GM21526 (cell line): ENCODE results near the gene GRIK1.

Source experiments
- ATAC-seq: cut with Tn5 transposase; IDR thresholded peaks from one replicate; pipeline ENCODE4 v1.9.1; 2021; ENCODE audit warnings: moderate library complexity; ENCODE audit not compliant: unreplicated experiment, low FRiP score

Gene GRIK1

DNA sequence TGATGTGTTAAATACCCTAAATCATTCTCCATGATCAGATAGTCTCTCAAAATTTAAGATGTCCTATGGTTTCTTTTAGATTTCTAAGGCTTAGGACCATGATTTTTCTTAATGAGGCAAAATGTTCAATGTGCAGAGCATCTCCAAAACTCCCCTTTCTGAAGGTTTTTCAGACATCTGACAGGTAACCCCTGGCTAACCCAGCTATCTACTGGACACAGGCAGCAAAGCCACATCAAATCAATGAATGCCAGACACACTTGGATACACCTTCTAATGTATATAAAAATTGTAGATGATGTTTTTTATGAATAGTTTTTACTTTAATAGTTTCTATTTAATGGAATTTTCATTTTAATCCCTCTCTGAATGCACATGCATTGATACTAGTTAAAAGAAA is 285.6 kb downstream of the GRIK1 start:
- no peak for ATAC-seq

DNA sequence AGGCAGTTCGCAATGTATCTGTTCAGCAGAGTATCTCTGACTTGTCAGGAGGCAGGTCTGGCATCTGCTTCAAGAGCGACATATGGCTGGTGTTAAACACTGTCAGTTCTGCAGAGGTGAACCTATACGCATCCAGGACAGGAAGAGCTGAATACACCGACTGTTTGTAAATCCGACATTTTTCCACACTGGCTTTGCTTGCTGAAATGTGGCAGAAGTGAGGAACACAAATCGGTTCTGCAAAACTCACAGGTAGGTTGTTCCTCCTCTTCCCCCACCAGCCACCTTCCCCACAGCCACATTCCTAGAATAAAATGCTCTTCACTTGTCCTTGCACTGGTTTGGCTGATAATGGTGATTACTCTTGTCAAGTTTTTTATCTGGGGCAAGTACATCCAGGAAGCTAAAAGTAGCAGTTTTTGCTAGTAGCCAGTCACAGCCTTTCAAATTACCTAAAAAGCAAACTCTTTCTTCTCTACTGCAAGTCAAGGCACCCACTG is 289.2 kb downstream of the GRIK1 start:
- ATAC-seq, result no peak

DNA sequence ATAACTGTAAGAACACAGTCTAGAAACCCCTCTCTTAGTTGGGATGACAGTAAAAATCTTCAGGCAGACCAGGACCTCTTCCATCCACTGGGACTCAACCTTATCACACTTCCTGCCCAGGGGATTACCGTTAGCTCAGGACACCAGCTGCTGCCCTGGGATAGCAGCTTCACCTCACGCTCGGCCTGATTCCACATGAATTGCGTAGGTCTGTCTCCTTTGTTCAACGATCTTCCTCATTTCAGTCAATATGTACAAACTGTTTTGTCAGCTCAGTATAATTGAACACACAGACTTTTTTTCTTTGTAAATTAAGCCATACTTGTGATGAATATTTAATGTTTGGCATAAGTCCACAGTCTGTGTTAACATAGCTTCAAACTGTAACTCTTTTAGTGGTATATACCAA is 290.4 kb downstream of the GRIK1 start:
- ATAC-seq, result no peak

DNA sequence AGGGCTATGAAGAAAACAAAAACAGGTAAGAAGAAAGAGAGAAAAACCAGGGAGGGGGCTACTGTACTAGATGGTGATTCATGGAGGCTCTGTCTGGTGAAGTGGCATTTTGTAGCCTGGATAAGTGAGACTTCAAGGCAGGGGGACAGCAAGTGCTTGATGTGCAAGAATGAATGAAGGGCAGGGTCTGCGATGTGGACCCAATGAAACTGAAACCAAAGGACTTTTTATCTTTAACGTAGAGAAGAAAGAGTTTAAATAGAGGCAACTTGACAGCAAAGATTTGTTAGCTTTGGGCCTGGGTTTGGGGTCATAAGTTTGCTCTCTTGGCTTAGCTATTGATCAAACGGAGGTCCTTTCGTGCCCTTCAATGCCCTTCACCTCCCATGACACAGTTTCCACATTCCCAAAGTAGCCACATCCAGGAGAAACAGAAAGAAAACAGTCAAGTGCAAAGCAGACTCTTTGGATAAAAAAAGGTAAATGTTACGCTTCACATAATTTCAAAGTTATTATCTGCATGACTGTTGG is 291.0 kb downstream of the GRIK1 start:
- no peak for ATAC-seq

DNA sequence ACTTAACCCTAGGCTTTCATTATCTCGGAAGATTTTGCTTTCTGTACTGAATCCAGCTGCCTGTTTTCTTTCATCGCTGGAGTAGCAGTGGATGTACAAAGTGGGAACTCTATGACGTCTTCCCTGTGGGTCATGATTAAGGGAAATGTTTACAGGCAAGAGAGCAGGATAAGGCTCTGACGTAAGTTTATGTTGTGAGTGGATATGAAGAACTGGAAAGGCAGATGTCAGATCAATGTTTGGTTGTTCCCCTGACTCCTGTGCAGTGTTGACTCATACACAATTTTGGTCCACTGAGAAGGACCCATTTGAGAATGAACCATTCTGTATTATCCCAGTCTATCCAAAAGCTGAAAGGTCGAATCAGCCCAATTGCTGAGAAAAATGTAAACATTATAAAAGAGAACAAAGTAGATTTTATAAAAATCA is 292.4 kb downstream of the GRIK1 start:
- no peak for ATAC-seq

DNA sequence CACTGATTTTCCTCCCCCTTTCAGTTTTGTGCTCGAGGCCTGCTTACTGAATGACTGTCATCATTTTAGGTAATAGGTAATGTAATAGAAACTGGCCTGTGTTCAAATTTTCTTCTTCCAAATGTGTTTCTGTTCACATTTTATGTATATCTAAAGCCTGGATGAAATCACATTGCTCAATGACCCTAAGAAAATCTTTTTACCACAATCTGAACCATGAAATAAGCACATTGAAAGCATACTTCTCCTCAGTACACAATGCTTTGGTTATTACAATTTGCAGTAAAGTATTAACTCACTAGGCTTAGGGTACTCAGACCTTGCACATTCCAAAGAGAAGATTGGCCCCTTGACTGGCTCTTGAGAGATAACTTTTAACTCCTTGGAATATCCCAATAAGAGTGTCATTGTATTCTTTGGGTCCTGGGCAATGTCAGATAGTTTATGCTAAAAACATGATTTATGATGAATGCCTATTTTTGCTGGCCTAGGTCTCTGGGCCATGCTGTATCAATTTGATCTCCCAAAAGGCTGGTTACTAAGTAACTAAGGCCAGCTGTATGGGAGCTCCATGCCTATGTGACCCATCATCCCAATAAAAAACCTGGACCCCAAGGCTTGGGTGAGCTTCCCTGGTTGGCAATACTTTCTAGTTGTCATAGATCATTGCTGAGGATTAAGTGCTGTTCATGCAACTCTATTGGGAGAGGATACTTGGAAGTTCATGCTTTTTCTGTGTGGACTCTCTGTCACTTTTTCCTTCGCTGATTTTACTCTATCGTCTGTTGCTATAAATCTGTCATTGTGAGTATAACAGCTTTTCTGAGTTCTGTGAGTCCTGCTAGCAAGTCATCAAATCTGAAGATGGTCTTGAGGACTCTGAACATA is 293.9 kb downstream of the GRIK1 start:
- no peak for ATAC-seq

DNA sequence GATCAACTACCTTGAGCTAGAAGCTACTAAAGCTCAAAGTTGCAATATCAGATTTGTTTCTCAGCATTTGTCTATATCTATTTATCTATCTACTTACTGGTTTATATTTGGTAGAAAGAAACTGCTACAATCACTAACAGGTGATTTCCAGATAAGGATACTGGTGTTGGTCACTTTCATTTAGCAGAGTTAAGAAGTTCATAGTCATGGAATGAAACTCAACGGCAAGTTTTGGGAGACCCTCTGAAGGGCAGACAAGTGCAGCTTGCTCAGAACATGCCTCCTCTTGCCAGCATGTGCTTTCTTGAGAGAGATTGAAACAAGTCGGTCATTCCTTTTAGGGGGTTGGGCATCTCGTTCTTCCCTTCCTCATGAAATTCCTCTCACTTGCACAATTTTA is 296.5 kb downstream of the GRIK1 start:
- no peak for ATAC-seq

DNA sequence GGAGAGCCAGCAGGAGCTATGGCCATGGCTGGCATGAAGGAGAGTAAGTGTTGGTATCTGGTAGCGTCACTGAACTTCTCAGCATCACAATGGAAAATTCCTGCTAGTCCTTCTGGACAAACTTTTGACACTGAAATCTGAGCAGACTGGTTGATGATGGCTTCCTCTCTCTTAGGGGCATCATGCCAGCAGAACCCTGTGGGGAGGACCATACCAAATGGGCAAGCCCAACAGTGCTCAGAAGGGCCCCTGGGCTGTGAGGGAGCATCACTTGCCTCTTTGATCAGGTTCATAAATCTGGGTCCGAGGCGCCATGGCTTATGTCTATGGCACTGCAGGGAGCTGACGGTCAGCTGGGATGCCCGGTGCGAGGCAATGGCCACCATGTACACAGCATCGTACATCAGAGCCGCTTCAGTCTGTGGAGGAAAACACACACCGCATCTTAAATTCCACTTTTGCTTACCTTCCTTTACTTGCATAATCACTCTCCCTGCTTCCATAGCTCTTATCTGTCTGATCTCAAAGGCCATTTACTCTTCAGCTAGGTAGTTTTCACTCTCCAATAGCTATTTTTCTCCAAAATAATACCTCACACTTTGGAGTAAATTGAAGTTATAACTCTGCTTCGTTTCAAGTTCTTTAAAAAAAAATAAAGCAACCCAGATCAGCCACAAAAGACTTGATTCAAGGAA is 297.1 kb downstream of the GRIK1 start:
- ATAC-seq, result no peak

DNA sequence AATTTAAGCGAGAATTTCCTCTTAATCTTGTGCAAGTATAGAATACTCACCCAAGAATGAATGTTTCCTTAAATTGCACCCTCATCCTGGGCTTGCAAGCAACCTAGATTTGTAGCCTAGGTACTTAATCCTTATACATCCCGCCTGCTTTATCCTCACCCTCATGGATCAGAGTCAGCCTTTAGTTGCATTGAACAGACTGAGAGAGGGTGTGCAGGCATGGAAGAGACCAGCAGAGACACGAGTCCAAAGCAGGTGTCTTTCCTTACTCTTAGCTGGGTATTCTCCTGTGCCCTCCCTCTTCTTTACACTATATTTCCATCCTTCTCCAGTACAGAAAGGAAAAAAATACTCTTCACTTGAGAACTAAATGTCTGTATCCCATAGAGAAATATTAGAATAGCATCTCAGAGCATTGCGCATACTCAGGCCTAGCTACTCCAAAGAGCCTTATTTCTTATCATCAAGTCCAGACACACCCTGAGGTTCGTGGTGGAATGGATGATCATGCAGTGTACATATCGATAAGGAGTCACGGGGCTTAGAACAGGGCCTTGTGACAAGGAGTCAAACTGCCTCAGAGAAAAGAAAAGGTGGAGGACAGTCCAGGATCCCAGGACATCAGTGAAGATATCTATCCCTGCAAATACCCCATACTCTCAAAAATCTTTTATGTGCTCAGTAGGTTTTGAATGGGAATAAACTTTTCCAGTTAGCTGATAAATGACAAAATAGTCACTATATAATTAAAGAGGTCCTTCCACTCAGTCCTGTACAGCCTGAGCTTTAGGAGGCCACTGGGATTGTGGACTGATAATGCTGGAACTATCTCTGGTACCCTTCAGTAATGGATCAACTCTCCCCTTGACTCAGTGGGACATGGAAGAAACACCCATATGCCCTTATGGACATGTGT is 297.9 kb downstream of the GRIK1 start:
- ATAC-seq, result no peak

DNA sequence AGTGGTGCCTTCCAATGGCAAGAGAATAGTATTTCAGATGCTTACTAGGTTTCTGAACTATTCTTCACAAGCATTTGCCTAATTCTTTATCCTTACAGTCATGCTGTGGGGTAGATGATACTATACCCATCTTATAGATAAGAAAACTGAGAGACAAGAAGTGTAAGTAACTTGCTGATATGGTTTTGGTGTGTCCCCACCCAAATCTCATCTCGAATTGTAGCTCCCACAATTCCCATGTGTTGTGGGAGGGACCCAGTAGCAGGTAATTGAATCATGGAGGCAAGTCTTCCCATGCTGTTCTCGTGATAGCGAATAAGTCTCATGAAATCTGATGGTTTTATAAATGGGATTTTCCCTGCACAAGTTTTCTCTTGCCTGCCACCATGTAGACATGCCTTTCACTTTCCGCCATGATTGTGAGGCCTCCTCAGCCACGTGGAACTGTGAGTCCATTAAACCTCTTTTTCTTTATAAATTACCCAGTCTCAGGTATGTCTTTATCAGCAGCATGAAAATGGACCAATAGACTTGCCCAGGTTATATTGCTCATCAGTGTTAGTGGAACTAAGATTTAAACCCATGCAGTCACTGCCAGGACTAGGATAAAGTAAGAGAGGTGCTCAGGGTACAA is 298.7 kb downstream of the GRIK1 start:
- no peak for ATAC-seq

DNA sequence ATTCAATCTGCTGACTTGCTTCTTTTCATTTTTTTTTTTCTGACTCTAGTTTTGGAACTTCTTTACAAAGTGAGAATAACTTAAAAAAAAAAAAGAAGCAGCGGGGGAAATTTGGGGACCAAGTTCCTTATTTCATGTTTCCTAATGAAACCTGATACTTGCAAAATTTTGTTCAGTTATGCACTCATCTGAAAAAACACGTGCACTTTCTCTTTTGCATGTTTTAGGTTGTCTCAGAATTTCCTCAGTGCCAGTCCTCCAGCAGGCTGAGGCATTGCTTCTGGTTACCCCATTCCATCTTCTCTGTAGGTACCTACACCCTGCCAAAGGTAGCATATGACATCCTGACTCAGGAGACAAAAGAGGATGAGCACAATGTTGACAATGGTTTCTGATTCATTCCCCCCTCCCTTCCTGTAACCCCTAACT is 299.7 kb downstream of the GRIK1 start:
- peak; percentile 55 for ATAC-seq

DNA sequence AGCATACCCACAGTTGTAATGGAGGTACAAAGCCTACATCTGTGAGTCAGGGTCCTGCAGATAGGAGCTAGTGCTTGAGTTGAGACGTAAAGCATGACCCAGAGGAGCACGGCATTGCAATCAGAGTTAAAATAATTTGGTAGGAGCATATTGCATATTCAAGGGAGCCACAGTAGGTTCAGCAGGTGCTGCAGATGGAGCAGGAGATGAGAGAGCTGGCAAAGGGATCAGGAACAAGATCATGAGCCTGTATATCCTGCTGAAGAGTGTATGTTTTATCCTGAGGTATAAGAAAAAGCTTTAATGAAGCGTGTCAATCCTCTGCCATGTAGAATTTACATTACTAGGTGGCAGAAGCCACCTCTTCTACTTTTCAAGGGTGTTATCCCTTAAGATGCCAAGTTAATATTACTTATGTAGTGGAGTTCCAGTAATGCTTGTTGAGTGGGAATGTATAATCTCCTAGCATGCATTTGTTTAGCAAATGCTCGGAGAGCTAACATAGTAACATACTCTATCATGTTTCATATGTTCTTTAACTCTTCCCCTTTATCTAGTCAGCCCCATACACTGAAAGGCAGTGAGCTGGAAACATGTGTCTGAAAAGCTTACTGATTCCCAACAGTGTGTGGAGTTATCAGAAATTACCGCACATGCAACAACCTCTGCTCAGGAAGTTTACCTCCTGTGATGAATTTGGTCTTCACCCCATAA is 300.3 kb downstream of the GRIK1 start:
- peak; percentile 37 for ATAC-seq

DNA sequence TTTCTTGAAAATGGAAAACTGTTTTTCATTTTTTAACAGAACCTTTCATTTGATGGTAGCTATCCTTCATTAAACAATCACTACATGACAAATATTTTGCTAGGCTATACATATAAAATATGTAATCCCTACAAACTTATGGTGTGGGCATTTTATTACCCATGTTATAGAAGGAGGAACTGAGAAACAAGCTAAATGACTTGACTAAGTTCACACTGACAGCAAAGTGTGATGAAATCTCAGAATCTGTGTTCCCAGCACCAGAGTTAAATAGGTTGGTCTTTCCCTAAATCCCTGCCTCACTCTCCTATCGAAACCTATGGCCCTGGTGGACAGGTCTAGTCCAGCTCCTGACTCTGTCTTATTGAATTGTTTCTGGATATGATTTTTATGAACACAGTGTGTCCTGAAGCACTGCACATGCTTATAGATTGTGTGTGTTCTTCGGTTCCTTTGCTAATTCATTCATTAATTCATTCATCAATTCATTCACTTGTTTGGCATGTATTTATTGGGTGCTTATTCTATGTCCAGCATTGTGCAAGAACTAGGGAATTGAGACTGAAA is 301.0 kb downstream of the GRIK1 start:
- peak; percentile 42 for ATAC-seq

DNA sequence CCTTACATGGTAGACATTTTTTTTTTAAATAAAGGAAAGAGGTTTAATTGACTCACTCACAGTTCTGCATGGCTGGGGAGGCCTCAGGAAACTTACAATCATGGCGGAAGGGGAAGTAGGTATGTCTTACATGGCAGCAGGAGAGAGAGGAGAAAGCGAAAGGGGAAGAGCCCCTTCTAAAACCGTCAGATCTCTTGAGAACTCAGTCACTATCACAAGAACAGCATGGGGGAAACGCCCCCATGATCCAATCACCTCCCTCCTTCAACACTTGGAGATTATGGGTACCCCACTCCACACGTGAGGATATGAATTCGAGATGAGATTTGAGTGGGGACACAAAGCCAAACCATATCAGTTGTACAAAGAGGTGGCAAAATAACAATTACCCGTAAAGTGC is 301.7 kb downstream of the GRIK1 start:
- no peak for ATAC-seq

DNA sequence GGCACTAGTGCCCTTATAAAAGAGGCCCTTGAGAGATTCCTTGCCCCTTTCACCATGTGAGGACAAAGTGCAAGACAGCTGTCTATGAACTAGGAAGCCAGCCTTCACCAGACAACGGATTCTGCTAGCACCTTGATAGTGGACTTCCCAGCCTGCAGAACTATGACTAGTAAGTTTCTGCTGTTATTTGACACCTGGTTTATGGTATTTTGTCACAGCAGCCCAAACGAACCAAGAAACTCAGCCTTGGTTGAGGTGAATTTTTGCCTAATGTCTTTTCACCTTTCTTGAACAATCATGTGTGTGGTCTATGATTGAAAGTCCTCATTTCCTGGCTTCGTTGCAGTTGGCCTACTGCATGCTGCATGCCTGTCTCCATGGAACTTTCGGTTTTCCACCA is 302.2 kb downstream of the GRIK1 start:
- no peak for ATAC-seq

DNA sequence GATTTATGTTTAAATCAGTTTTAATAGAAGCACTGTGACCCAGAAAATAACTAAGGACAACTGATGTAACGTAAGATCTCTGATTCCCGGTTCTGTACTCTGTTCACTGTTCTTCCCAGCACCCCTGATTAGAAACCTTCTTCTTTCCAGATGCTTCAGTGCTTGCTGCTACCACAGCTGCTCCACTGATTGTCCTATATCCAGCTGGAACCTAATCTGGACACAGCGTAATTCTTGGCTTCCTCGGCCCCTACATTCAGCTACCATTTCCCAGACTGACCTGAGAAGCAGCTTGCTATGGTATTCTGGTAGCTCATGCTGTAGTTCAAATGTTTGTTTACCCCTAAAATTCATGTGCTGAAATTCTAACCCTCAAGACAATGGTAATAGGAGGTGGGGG is 302.7 kb downstream of the GRIK1 start:
- ATAC-seq, result no peak

DNA sequence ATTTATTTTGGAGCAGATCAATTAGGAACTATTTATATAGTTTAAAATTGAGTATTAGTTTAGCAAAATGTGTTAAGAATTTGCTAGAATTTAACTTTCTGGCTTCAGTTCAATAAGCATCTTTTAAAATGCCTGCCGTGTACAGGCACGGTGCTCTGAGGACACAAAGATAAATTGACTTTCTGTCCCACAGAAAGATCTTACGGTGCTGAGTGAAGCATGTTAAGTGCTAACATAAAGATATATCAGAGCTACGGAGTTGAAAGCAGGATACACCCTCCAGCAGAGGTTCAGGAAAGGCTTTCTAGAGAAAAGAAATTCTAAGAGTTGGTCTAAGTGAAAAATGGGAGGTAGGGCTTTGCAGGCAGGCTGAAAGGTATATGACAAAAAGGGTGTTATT is 305.4 kb downstream of the GRIK1 start:
- ATAC-seq, result no peak

DNA sequence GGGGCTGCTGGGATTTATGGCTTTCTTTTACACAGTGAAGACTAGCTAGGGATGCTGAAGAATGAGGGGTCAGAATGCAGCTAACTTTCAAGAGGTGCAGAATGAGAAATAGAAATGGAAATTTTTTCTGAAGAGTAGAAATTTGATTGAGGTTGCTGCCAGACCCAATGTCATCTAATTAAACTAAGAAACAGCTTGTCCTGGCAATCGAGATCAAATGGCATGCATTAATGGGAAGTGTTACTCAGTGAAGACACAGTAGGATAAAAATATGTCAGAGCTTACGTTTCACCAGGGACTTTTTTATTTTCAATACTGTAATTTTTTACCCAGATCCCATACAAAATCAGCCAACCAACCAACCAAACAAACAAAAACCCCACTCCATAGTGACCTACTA is 306.0 kb downstream of the GRIK1 start:
- ATAC-seq, result no peak

DNA sequence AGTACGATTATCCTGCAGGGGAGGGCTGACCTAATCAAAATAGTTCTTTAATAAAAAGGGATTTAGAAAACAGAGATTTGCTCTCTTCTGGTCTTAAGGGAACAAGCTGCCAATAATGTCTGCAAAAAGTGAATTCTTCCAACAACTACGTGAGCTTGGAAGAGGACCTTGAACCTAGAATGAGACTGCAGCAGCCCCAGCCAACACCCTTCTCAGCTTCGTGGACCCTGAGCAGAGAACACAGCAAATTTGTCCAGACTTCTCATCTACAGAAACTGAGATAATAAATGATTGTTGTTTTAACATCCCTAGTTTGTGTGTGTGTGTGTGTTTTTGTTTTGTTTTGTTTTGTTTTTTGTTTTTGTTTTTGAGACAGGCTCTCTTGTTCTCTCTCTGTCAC is 309.4 kb downstream of the GRIK1 start:
- no peak for ATAC-seq
